ENCODE data around the gene CBX5. TPM values are rescaled to one million over a fixed set of nuclear protein-coding genes. Genes with fewer than 3 reads are reported as not detected.
"Not testable (repeated sequence)": the region's sequence is repeated elsewhere in the genome, so short reads cannot be mapped to it uniquely, and the experiment has no call there.

CBX5 gene
- total RNA-seq, 1 experiment from 2014 or later: 173 TPM

DNA sequence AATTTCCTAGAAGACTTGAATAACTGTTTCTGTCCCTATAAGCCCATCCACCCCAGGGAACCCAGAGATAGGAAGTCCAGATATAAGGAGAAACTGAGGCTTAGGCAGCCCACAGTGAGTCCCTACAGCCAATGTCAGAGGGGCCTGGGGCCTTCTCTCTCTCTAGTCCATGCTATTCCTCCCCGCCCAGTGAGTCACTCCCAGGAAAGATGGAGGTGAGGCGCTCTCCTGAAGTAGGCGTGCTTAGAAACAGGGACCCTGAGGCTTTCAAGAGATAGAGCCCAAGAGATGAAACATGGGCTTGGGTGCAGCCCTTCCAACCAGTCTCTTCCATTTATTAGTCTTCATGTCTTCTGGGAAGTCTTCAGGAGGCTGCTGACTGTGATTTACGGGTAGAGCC, 88.8 kb downstream of the CBX5 start:
- intact Hi-C loops (cut with micrococcal nuclease; ENCODE audit: unreplicated experiment): loop anchor here (1.0 kb wide), 1 partner anchor 159 kb away; no protein-coding TSS in a partner anchor
- CTCF ChIA-PET: interaction anchor here (0.6 to 4.0 kb wide), 10 partner anchors 10 to 206 kb away, joined by 4 to 59 read pairs (median 12); partner anchors contain the start of genes HOXC10, HOXC5, HOXC6 and HOXC8
- DNase-seq: no peak
- Mint-ChIP-seq H3K9me3 (ENCODE audit: low read depth, unreplicated experiment) (no peaks in the 10 kb centered on the region), H3K4me3 (ENCODE audit: low read depth, unreplicated experiment) (no peak overlapping the region), H3K27ac (ENCODE audit: unreplicated experiment) (no peak overlapping the region), H3K4me1 (ENCODE audit: low read depth, unreplicated experiment) (peaks cover 24% of the 10 kb centered on the region), H3K36me3 (ENCODE audit: insufficient read depth, unreplicated experiment) (peaks cover 23% of the 10 kb centered on the region), H3K27me3 (ENCODE audit: unreplicated experiment) (peaks cover 61% of the 10 kb centered on the region)
- BruUV-seq (replicated peaks): no TSS peak
- no peak for TF ChIP-seq CTCF (IDR thresholded peaks at IDR 0.05; ENCODE audit: unreplicated experiment)

DNA sequence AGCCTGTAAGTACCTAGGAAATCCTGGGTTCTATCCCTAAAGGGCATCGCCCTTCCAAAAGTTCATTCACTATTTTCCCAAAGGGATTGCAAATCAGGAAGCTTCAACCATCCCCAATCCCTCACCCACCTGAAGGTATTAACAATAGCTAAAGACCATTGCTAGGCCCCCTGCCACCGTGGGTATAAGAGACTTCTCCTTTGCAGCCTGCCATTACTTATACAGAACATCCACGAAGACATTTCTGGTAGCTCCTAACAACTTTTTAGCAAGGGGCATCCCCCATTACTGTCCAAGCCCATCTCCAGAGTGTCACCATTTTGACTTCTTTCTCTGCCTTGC, 90.8 kb downstream of the CBX5 start:
- peak overlapping the region; percentile 35 for H3K27ac Mint-ChIP-seq (ENCODE audit: unreplicated experiment)
- peak overlapping the region; percentile 75 for H3K4me3 Mint-ChIP-seq (ENCODE audit: low read depth, unreplicated experiment)
- CTCF ChIA-PET: interaction anchor here (1.0 to 4.0 kb wide), 7 partner anchors 12 to 180 kb away, joined by 3 to 59 read pairs (median 6); partner anchors contain the start of genes HOXC5 and HOXC8
- peaks cover 41% of the 10 kb centered on the region for H3K27me3 Mint-ChIP-seq (ENCODE audit: unreplicated experiment)
- peaks cover 24% of the 10 kb centered on the region for H3K36me3 Mint-ChIP-seq (ENCODE audit: insufficient read depth, unreplicated experiment)
- H3K9me3 Mint-ChIP-seq (ENCODE audit: low read depth, unreplicated experiment): no peaks in the 10 kb centered on the region
- no peak for TF ChIP-seq CTCF (IDR thresholded peaks at IDR 0.05; ENCODE audit: unreplicated experiment)
- no TSS peak for BruUV-seq (replicated peaks)
- no peak for DNase-seq
- intact Hi-C loops (cut with micrococcal nuclease; ENCODE audit: unreplicated experiment): loop anchor here (5.0 kb wide), 1 partner anchor 52 kb away; no protein-coding TSS in a partner anchor
- H3K4me1 Mint-ChIP-seq (ENCODE audit: low read depth, unreplicated experiment): peaks cover 14% of the 10 kb centered on the region

- peak overlapping the region; percentile 75 for H3K4me3 Mint-ChIP-seq (ENCODE audit: low read depth, unreplicated experiment)
- peaks cover 33% of the 10 kb centered on the region for H3K36me3 Mint-ChIP-seq (ENCODE audit: insufficient read depth, unreplicated experiment)
- intact Hi-C loops (cut with micrococcal nuclease; ENCODE audit: unreplicated experiment): loop anchor here (5.0 kb wide), 1 partner anchor 50 kb away; no protein-coding TSS in a partner anchor
- peaks cover 21% of the 10 kb centered on the region for H3K27me3 Mint-ChIP-seq (ENCODE audit: unreplicated experiment)
- peaks cover 14% of the 10 kb centered on the region for H3K4me1 Mint-ChIP-seq (ENCODE audit: low read depth, unreplicated experiment)
- H3K27ac Mint-ChIP-seq (ENCODE audit: unreplicated experiment): no peak overlapping the region
- H3K9me3 Mint-ChIP-seq (ENCODE audit: low read depth, unreplicated experiment): no peaks in the 10 kb centered on the region
- CTCF ChIA-PET: no interaction called here
- no peak for TF ChIP-seq CTCF (IDR thresholded peaks at IDR 0.05; ENCODE audit: unreplicated experiment)
- no peak for DNase-seq
- BruUV-seq (replicated peaks): no TSS peak
Observed at GRCh38 chr12:54187075-54187474, 92.8 kb downstream of the CBX5 start.

DNA sequence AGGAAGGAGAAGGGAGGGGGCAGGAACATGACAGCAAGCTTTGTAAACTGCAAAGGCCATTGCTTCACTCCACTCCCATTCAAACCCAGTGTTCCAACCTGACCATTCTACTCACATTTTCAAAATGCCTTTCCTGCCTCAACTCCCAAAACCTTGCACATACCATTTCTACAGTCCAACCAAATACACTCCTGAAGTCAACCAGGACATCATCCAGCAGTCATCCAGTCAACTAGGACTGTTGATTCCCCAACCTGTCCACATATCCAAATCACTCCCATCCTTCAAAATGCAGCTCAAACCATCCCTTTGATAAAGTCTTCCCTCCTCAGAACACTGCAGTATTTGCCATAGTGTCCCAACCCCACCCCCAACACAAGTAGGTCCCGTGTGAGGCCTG, 94.0 kb downstream of the CBX5 start:
- no peak overlapping the region for H3K27ac Mint-ChIP-seq (ENCODE audit: unreplicated experiment)
- H3K9me3 Mint-ChIP-seq (ENCODE audit: low read depth, unreplicated experiment): no peaks in the 10 kb centered on the region
- no peak overlapping the region for H3K4me3 Mint-ChIP-seq (ENCODE audit: low read depth, unreplicated experiment)
- H3K4me1 Mint-ChIP-seq (ENCODE audit: low read depth, unreplicated experiment): peaks cover 14% of the 10 kb centered on the region
- intact Hi-C loops (cut with micrococcal nuclease; ENCODE audit: unreplicated experiment): loop anchor here (5.0 kb wide), 1 partner anchor 49 kb away; no protein-coding TSS in a partner anchor
- BruUV-seq (replicated peaks): no TSS peak
- TF ChIP-seq CTCF (IDR thresholded peaks at IDR 0.05; ENCODE audit: unreplicated experiment): no peak
- peaks cover 33% of the 10 kb centered on the region for H3K36me3 Mint-ChIP-seq (ENCODE audit: insufficient read depth, unreplicated experiment)
- CTCF ChIA-PET: no interaction called here
- H3K27me3 Mint-ChIP-seq (ENCODE audit: unreplicated experiment): peaks cover 11% of the 10 kb centered on the region
- DNase-seq: no peak

DNA sequence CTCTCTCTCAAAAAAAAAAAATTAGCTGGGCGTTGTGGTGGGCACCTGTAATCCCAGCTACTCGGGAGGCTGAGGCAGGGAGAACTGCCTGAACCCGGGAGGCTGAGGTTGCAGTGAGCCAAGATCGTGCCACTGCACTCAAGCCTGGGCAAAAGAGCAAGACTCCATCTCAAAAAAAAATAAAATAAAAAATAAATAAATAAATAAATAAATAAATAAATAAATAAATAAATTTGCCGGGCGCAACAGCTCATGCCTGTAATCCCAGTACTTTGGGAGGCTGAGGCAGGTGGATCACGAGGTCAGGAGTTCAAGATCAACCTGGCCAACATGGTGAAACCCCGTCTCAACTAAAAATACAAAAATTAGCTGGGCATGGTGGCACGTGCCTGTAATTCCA, 94.6 kb downstream of the CBX5 start:
- H3K36me3 Mint-ChIP-seq (ENCODE audit: insufficient read depth, unreplicated experiment): peaks cover 33% of the 10 kb centered on the region
- not testable (repeated sequence) for H3K9me3 Mint-ChIP-seq (ENCODE audit: low read depth, unreplicated experiment); DNase-seq; H3K27me3 Mint-ChIP-seq (ENCODE audit: unreplicated experiment); H3K4me3 Mint-ChIP-seq (ENCODE audit: low read depth, unreplicated experiment); BruUV-seq (replicated peaks); H3K27ac Mint-ChIP-seq (ENCODE audit: unreplicated experiment)
- intact Hi-C loops (cut with micrococcal nuclease; ENCODE audit: unreplicated experiment): loop anchor here (5.0 kb wide), 1 partner anchor 48 kb away; no protein-coding TSS in a partner anchor
- CTCF ChIA-PET: interaction anchor here (0.6 to 0.8 kb wide), 2 partner anchors 12 to 186 kb away, joined by 3 read pairs; no protein-coding TSS in a partner anchor
- H3K4me1 Mint-ChIP-seq (ENCODE audit: low read depth, unreplicated experiment): peaks cover 14% of the 10 kb centered on the region
